Left renal cortex interstitium (tissue), 4 donors: ENCODE measurements around the gene AFAP1. TPM values are rescaled to one million over a fixed set of nuclear protein-coding genes. Genes with fewer than 3 reads are reported as not detected.
A peak's percentile ranks its signal among the peaks of the same experiment; 100 is the strongest.

Experiments used
- DNase-seq, 4 donors: peaks; one replicate each; pipeline ENCODE4 v3.0.0-alpha.2; 2013; ENCODE audit warnings: low read depth in 4 of 4, low spot score in 2 of 4, missing footprints in 1 of 4
- polyA plus RNA-seq, 4 donors: library from polyadenylated mRNA; unstranded; fragments of 120-200 nt; gene quantifications; one replicate each; pipeline ENCODE4 v1.2.1, GENCODE V29; 2013; ENCODE audit not compliant: insufficient read length in 4 of 4

Gene AFAP1
- polyA plus RNA-seq, 4 donors = 19.5 to 26.5 (median 24.7) TPM

GRCh38 chr4:7811536-7812191 lies 128.0 kb downstream of the AFAP1 start:
- no peak for DNase-seq

GRCh38 chr4:7810783-7811535 lies 128.7 kb downstream of the AFAP1 start:
- no peak for DNase-seq

GRCh38 chr4:7808752-7809151 lies 130.9 kb downstream of the AFAP1 start:
- DNase-seq = no peak

- no peak for DNase-seq
Observed at GRCh38 chr4:7808181-7808580, 131.5 kb downstream of the AFAP1 start.

GRCh38 chr4:7807351-7807921 lies 132.2 kb downstream of the AFAP1 start:
- no peak for DNase-seq

GRCh38 chr4:7806338-7807090 lies 133.1 kb downstream of the AFAP1 start:
- peak in 2 of 4 donors; percentile 85 to 92 for DNase-seq

- DNase-seq = no peak
Observed at GRCh38 chr4:7805533-7806337, 133.9 kb downstream of the AFAP1 start.

- no peak for DNase-seq
Observed at GRCh38 chr4:7804756-7805385, 134.8 kb downstream of the AFAP1 start.

GRCh38 chr4:7803992-7804755 lies 135.5 kb downstream of the AFAP1 start:
- DNase-seq = no peak

GRCh38 chr4:7803371-7803770 lies 136.3 kb downstream of the AFAP1 start:
- no peak for DNase-seq

GRCh38 chr4:7802093-7802726 lies 137.5 kb downstream of the AFAP1 start:
- no peak for DNase-seq

- DNase-seq = no peak
Observed at GRCh38 chr4:7801641-7802040, 138.0 kb downstream of the AFAP1 start.

- DNase-seq = no peak
Observed at GRCh38 chr4:7801001-7801400, 138.7 kb downstream of the AFAP1 start.

GRCh38 chr4:7800410-7800809 lies 139.3 kb downstream of the AFAP1 start:
- no peak for DNase-seq

- DNase-seq = no peak
Observed at GRCh38 chr4:7799736-7800135, 139.9 kb downstream of the AFAP1 start.

- DNase-seq = no peak
Observed at GRCh38 chr4:7799306-7799705, 140.4 kb downstream of the AFAP1 start.

- no peak for DNase-seq
Observed at GRCh38 chr4:7798178-7798995, 141.3 kb downstream of the AFAP1 start.

GRCh38 chr4:7797330-7797729 lies 142.3 kb downstream of the AFAP1 start:
- no peak for DNase-seq
